Measurements from ENCODE around the gene SLC6A12.
"Not testable (repeated sequence)": the region's sequence is repeated elsewhere in the genome, so short reads cannot be mapped to it uniquely, and the experiment has no call there.

The SLC6A12 gene

DNA sequence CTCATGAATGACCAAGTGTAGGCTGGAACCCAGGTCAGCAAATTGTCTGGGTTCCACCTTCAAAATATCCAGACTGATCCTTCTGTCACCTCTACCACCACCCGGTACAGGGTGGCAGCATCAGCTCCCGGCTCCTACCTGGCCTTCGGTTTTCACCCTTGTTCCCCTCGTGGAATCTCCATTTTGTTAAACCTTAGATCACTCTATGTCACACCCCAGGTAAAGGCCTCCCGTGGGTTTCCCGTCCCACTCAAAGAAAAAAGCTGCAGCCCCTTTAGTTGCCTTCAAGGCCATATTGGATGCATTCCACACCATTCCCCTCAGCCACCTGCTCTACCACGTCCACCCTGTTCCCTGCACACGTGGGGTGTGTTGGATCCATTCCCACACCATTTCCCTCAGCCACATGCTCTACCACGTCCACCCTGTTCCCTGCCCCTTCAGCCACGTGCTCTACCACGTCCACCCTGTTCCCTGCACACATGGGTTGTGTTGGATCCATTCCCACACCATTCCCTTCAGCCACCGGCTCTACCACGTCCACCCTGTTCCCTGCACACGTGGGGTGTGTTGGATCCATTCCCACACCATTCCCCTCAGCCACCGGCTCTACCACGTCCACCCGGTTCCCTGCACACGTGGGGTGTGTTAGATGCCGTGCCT, 24.9 kb upstream of the SLC6A12 start:
- no peak for TF ChIP-seq CTCF (conservative IDR thresholded peaks at IDR 0.05; ENCODE audit: low read depth, low read length)
- Histone ChIP-seq H3K9ac (no peak overlapping the region), H3K4me2 (no peak overlapping the region), H3K4me1 (ENCODE audit: low read depth, poor library complexity, severe bottlenecking) (no peaks in the 10 kb centered on the region), H3K79me2 (ENCODE audit: insufficient read depth, low read depth) (no peaks in the 10 kb centered on the region), H2AFZ (ENCODE audit: low read depth) (no peak overlapping the region), H4K20me1 (ENCODE audit: insufficient read depth) (no peaks in the 10 kb centered on the region), H3K36me3 (ENCODE audit: insufficient read depth) (no peaks in the 10 kb centered on the region), H3K27ac (no peak overlapping the region), H3K4me3 (IDR thresholded peaks at IDR 0.05; ENCODE audit: insufficient read depth, low read depth, low read length) (no peak overlapping the region), H3K27me3 (ENCODE audit: insufficient read depth, low read depth) (no peaks in the 10 kb centered on the region)

DNA sequence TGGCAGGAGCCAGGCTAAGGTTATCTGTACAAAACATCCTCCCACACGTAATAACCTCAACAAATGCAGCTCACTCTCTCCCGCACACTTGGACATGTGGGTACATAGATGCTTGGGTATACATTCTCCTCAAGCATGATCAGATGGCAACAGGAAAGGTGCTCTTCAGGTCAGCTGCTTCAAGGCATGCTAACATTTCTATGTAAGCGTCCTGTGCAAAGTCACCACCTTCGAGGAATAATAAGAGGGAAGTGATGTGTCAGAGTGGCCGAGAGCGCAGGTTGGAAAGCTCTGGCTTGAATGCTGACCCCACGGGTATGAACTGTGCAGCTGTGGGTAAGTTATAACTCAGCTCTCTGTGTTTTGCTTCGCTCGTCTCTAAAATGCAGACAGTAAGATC, 24.2 kb upstream of the SLC6A12 start:
- no peak overlapping the region for H2AFZ ChIP-seq (ENCODE audit: low read depth)
- H3K4me2 ChIP-seq, result no peak overlapping the region
- H3K27ac ChIP-seq, result no peak overlapping the region
- no peak for TF ChIP-seq CTCF (conservative IDR thresholded peaks at IDR 0.05; ENCODE audit: low read depth, low read length)
- no peaks in the 10 kb centered on the region for H3K36me3 ChIP-seq (ENCODE audit: insufficient read depth)
- no peak overlapping the region for H3K4me3 ChIP-seq (IDR thresholded peaks at IDR 0.05; ENCODE audit: insufficient read depth, low read depth, low read length)
- H3K4me1 ChIP-seq (ENCODE audit: low read depth, poor library complexity, severe bottlenecking), result no peaks in the 10 kb centered on the region
- H3K9ac ChIP-seq, result no peak overlapping the region
- H3K79me2 ChIP-seq (ENCODE audit: insufficient read depth, low read depth), result no peaks in the 10 kb centered on the region
- no peaks in the 10 kb centered on the region for H4K20me1 ChIP-seq (ENCODE audit: insufficient read depth)
- no peaks in the 10 kb centered on the region for H3K27me3 ChIP-seq (ENCODE audit: insufficient read depth, low read depth)

- H3K4me2 ChIP-seq, result no peak overlapping the region
- no peak overlapping the region for H3K4me3 ChIP-seq (IDR thresholded peaks at IDR 0.05; ENCODE audit: insufficient read depth, low read depth, low read length)
- H3K36me3 ChIP-seq (ENCODE audit: insufficient read depth), result no peaks in the 10 kb centered on the region
- H3K27me3 ChIP-seq (ENCODE audit: insufficient read depth, low read depth), result no peaks in the 10 kb centered on the region
- TF ChIP-seq CTCF (conservative IDR thresholded peaks at IDR 0.05; ENCODE audit: low read depth, low read length), result no peak
- H2AFZ ChIP-seq (ENCODE audit: low read depth), result no peak overlapping the region
- H3K9ac ChIP-seq, result no peak overlapping the region
- H4K20me1 ChIP-seq (ENCODE audit: insufficient read depth), result no peaks in the 10 kb centered on the region
- no peaks in the 10 kb centered on the region for H3K79me2 ChIP-seq (ENCODE audit: insufficient read depth, low read depth)
- H3K27ac ChIP-seq, result no peak overlapping the region
- no peaks in the 10 kb centered on the region for H3K4me1 ChIP-seq (ENCODE audit: low read depth, poor library complexity, severe bottlenecking)
These were observed 23.3 kb upstream of the SLC6A12 start for GRCh38 chr12:237026-237815.

GRCh38 chr12:236445-236844, 22.5 kb upstream of the SLC6A12 start:
- Histone ChIP-seq H4K20me1 (ENCODE audit: insufficient read depth) (no peaks in the 10 kb centered on the region), H3K4me1 (ENCODE audit: low read depth, poor library complexity, severe bottlenecking) (no peaks in the 10 kb centered on the region), H3K27ac (no peak overlapping the region), H3K36me3 (ENCODE audit: insufficient read depth) (no peaks in the 10 kb centered on the region), H3K79me2 (ENCODE audit: insufficient read depth, low read depth) (no peaks in the 10 kb centered on the region), H3K4me3 (IDR thresholded peaks at IDR 0.05; ENCODE audit: insufficient read depth, low read depth, low read length) (no peak overlapping the region), H3K9ac (no peak overlapping the region), H3K27me3 (ENCODE audit: insufficient read depth, low read depth) (no peaks in the 10 kb centered on the region), H2AFZ (ENCODE audit: low read depth) (no peak overlapping the region), H3K4me2 (no peak overlapping the region)
- TF ChIP-seq CTCF (conservative IDR thresholded peaks at IDR 0.05; ENCODE audit: low read depth, low read length), result no peak

GRCh38 chr12:235967-236366, 22.0 kb upstream of the SLC6A12 start:
- not testable (repeated sequence) for H3K79me2 ChIP-seq (ENCODE audit: insufficient read depth, low read depth); H2AFZ ChIP-seq (ENCODE audit: low read depth); H3K4me2 ChIP-seq; H3K4me3 ChIP-seq (IDR thresholded peaks at IDR 0.05; ENCODE audit: insufficient read depth, low read depth, low read length); H3K9ac ChIP-seq; H3K36me3 ChIP-seq (ENCODE audit: insufficient read depth); H4K20me1 ChIP-seq (ENCODE audit: insufficient read depth); H3K4me1 ChIP-seq (ENCODE audit: low read depth, poor library complexity, severe bottlenecking); H3K27me3 ChIP-seq (ENCODE audit: insufficient read depth, low read depth); H3K27ac ChIP-seq

Measured in KMS-11 (cell line).